ENCODE results near the gene CCND2.

DNA sequence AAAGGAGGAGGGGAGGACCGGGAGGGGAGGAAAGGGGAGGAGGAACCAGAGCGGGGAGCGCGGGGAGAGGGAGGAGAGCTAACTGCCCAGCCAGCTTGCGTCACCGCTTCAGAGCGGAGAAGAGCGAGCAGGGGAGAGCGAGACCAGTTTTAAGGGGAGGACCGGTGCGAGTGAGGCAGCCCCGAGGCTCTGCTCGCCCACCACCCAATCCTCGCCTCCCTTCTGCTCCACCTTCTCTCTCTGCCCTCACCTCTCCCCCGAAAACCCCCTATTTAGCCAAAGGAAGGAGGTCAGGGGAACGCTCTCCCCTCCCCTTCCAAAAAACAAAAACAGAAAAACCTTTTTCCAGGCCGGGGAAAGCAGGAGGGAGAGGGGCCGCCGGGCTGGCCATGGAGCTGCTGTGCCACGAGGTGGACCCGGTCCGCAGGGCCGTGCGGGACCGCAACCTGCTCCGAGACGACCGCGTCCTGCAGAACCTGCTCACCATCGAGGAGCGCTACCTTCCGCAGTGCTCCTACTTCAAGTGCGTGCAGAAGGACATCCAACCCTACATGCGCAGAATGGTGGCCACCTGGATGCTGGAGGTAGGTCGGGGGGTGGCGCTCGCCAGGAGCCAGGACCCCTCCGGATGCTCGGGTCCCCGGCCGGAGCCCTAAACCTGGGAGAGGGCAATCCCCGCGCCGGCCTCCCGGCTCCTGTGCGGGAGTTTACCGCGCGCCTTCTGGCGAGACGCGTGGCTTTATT is at the start of gene CCND2:
- TF ChIP-seq, protein P1, sequence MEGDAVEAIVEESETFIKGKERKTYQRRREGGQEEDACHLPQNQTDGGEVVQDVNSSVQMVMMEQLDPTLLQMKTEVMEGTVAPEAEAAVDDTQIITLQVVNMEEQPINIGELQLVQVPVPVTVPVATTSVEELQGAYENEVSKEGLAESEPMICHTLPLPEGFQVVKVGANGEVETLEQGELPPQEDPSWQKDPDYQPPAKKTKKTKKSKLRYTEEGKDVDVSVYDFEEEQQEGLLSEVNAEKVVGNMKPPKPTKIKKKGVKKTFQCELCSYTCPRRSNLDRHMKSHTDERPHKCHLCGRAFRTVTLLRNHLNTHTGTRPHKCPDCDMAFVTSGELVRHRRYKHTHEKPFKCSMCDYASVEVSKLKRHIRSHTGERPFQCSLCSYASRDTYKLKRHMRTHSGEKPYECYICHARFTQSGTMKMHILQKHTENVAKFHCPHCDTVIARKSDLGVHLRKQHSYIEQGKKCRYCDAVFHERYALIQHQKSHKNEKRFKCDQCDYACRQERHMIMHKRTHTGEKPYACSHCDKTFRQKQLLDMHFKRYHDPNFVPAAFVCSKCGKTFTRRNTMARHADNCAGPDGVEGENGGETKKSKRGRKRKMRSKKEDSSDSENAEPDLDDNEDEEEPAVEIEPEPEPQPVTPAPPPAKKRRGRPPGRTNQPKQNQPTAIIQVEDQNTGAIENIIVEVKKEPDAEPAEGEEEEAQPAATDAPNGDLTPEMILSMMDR (conservative IDR thresholded peaks at IDR 0.05; ENCODE audit: low read length) = no peak
- no peak for TF ChIP-seq EZH2phosphoT487 (IDR thresholded peaks at IDR 0.05; ENCODE audit: borderline replicate concordance, low read depth, low read length)

Measured in OCI-LY7 (cell line).